Suppressor macrophage treated with lipopolysaccharide for 1 hour (primary cell): ENCODE results near the gene NSMF.
"Not testable (repeated sequence)": the region's sequence is repeated elsewhere in the genome, so short reads cannot be mapped to it uniquely, and the experiment has no call there.

Source experiments
- DNase-seq, 3 donors: peaks; one replicate each; pipeline ENCODE4 v3.0.0-alpha.2; 2020 to 2022

Gene NSMF

GRCh38 chr9:137456864-137457405, 2.2 kb downstream of the NSMF start:
- DNase-seq, result no peak

GRCh38 chr9:137456061-137456863, 2.9 kb downstream of the NSMF start:
- DNase-seq, result no peak

- no peak for DNase-seq
These were observed 3.7 kb downstream of the NSMF start for GRCh38 chr9:137455359-137455991.

GRCh38 chr9:137454597-137455358, 4.4 kb downstream of the NSMF start:
- peak; percentile 57 to 72 (median 60) for DNase-seq

GRCh38 chr9:137454145-137454596, 5.0 kb downstream of the NSMF start:
- peak; percentile 30 to 66 (median 38) for DNase-seq

GRCh38 chr9:137453643-137454081, 5.5 kb downstream of the NSMF start:
- DNase-seq, result peak; percentile 68 to 87 (median 78)

- DNase-seq, result no peak
These were observed 6.1 kb downstream of the NSMF start for GRCh38 chr9:137452761-137453642.

- peak in 1 of 3 donors; percentile 36 for DNase-seq
These were observed 7.0 kb downstream of the NSMF start for GRCh38 chr9:137452006-137452760.

- not testable (repeated sequence) for DNase-seq
These were observed 7.7 kb downstream of the NSMF start for GRCh38 chr9:137451264-137452005.

GRCh38 chr9:137450539-137451222, 8.5 kb downstream of the NSMF start:
- DNase-seq, result peak in 2 of 3 donors; percentile 39 to 70

- DNase-seq, result no peak
These were observed 9.1 kb downstream of the NSMF start for GRCh38 chr9:137449931-137450538.

- DNase-seq, result no peak
These were observed 9.9 kb downstream of the NSMF start for GRCh38 chr9:137449081-137449844.

- DNase-seq, result no peak
These were observed 10.6 kb downstream of the NSMF start for GRCh38 chr9:137448602-137448962.

GRCh38 chr9:137447722-137448601, 11.2 kb downstream of the NSMF start:
- no peak for DNase-seq

GRCh38 chr9:137446851-137447471, 12.2 kb downstream of the NSMF start:
- peak; percentile 54 to 64 (median 59) for DNase-seq

- DNase-seq, result no peak
These were observed 13.2 kb downstream of the NSMF start for GRCh38 chr9:137445930-137446431.

- DNase-seq, result peak; percentile 89 to 95 (median 92)
These were observed 13.8 kb downstream of the NSMF start for GRCh38 chr9:137445275-137445807.
